ENCODE data around the gene CAPN8.
A peak's percentile ranks its signal among the peaks of the same experiment; 100 is the strongest.

CAPN8 gene

GRCh38 chr1:223665592-223666312, at the start of gene CAPN8:
TSS of gene CAPN8 (minus strand) at chr1:223665701. CDS start at chr1:223665646, 55 bp downstream.
- DNase-seq (ENCODE audit: low read depth in 2 of 2) = no peak

GRCh38 chr1:223714849-223715603, 49.5 kb upstream of the CAPN8 start:
- no peak for DNase-seq (ENCODE audit: low read depth in 2 of 2)

GRCh38 chr1:223714421-223714724, 48.9 kb upstream of the CAPN8 start:
- no peak for DNase-seq (ENCODE audit: low read depth in 2 of 2)

GRCh38 chr1:223713546-223714420, 48.3 kb upstream of the CAPN8 start:
- DNase-seq (ENCODE audit: low read depth in 2 of 2) = no peak

- peak in 1 of 2 donors; percentile 27 for DNase-seq (ENCODE audit: low read depth in 2 of 2)
Observed at GRCh38 chr1:223712850-223713474, 47.5 kb upstream of the CAPN8 start.

GRCh38 chr1:223712194-223712849, 46.8 kb upstream of the CAPN8 start, which contains the start of gene CAPN2:
TSS of gene CAPN2 (plus strand) at chr1:223712539. CDS start at chr1:223712641, 102 bp downstream.
- peak in 1 of 2 donors; percentile 29 for DNase-seq (ENCODE audit: low read depth in 2 of 2)

- DNase-seq (ENCODE audit: low read depth in 2 of 2) = no peak
Observed at GRCh38 chr1:223711747-223712193, 46.3 kb upstream of the CAPN8 start.

- no peak for DNase-seq (ENCODE audit: low read depth in 2 of 2)
Observed at GRCh38 chr1:223711173-223711572, 45.7 kb upstream of the CAPN8 start.

- DNase-seq (ENCODE audit: low read depth in 2 of 2) = no peak
Observed at GRCh38 chr1:223710179-223711133, 45.0 kb upstream of the CAPN8 start.

GRCh38 chr1:223709598-223709997, 44.1 kb upstream of the CAPN8 start:
- DNase-seq (ENCODE audit: low read depth in 2 of 2) = no peak

- no peak for DNase-seq (ENCODE audit: low read depth in 2 of 2)
Observed at GRCh38 chr1:223708651-223709268, 43.3 kb upstream of the CAPN8 start.

GRCh38 chr1:223708001-223708359, 42.5 kb upstream of the CAPN8 start:
- no peak for DNase-seq (ENCODE audit: low read depth in 2 of 2)

GRCh38 chr1:223707256-223708000, 41.9 kb upstream of the CAPN8 start:
- no peak for DNase-seq (ENCODE audit: low read depth in 2 of 2)

- DNase-seq (ENCODE audit: low read depth in 2 of 2) = no peak
Observed at GRCh38 chr1:223706077-223706973, 40.8 kb upstream of the CAPN8 start.

- DNase-seq (ENCODE audit: low read depth in 2 of 2) = no peak
Observed at GRCh38 chr1:223704921-223705878, 39.7 kb upstream of the CAPN8 start.

- DNase-seq (ENCODE audit: low read depth in 2 of 2) = no peak
Observed at GRCh38 chr1:223703668-223704013, 38.1 kb upstream of the CAPN8 start.

All from stimulated activated CD8-positive, alpha-beta memory T cell treated with anti-CD3 and anti-CD28 coated beads, Interleukin-15, amount 100 ng/mL, for 4 hours (primary cell).